Measurements from ENCODE around the gene GMIP. TPM values are rescaled to one million over a fixed set of nuclear protein-coding genes. Genes with fewer than 3 reads are reported as not detected.

GMIP gene
- total and polyA plus RNA-seq, 12 donors = 1.4 to 11.8 (median 2.4) TPM

- Histone ChIP-seq H3K4me3 (no peak overlapping the region), H3K4me1 (peaks cover 5 to 28% (median 20%) of the 10 kb centered on the region in 9 donors), H3K9me3 (no peaks in the 10 kb centered on the region), H3K36me3 (peaks cover 0 to 46% (median 19%) of the 10 kb centered on the region in 9 donors), H3K27ac (peak overlapping the region in 1 of 10 donors; percentile 93), H3K27me3 (no peaks in the 10 kb centered on the region)
- intact Hi-C loops (cut with DNase I) = loop anchor here in 2 of 10 donors (5.0 to 10.0 kb wide), 4 partner anchors 71 to 244 kb away; partner anchors contain the start of genes ZNF14 (in 1 of the 2), ZNF506 (in 1 of the 2) and ZNF93 (in 1 of the 2)
- WGBS, 2 donors = 83 to 87% methylated on average over 10 of the region's 10 CpGs
- ATAC-seq (no peak), DNase-seq (no peak)
- no peak for TF ChIP-seq CTCF (IDR thresholded peaks at IDR 0.05)
These were observed 17.8 kb upstream of the GMIP start for GRCh38 chr19:19661141-19661674.

- no peak overlapping the region for H3K4me3 ChIP-seq
- H3K4me1 ChIP-seq = peaks cover 5 to 28% (median 20%) of the 10 kb centered on the region in 9 donors
- DNase-seq (no peak), ATAC-seq (no peak)
- H3K27ac ChIP-seq = no peak overlapping the region
- peaks cover 4 to 60% (median 33%) of the 10 kb centered on the region in 9 donors for H3K36me3 ChIP-seq
- intact Hi-C loops (cut with DNase I) = loop anchor here in 2 of 10 donors (5.0 to 10.0 kb wide), 4 partner anchors 73 to 245 kb away; partner anchors contain the start of genes ZNF14 (in 1 of the 2), ZNF506 (in 1 of the 2) and ZNF93 (in 1 of the 2)
- H3K9me3 ChIP-seq = no peaks in the 10 kb centered on the region
- WGBS, 2 donors = 84 to 85% methylated on average over 17 of the region's 17 CpGs
- no peaks in the 10 kb centered on the region for H3K27me3 ChIP-seq
- no peak for TF ChIP-seq CTCF (IDR thresholded peaks at IDR 0.05)
These were observed 16.3 kb upstream of the GMIP start for GRCh38 chr19:19659646-19660245.

GRCh38 chr19:19657397-19657783, 13.9 kb upstream of the GMIP start:
- DNase-seq = no peak
- TF ChIP-seq CTCF (IDR thresholded peaks at IDR 0.05) = no peak
- Histone ChIP-seq H3K4me1 (peaks cover 4 to 15% (median 10%) of the 10 kb centered on the region in 9 donors), H3K27me3 (no peaks in the 10 kb centered on the region), H3K9me3 (no peaks in the 10 kb centered on the region), H3K27ac (no peak overlapping the region), H3K4me3 (no peak overlapping the region), H3K36me3 (peaks cover 7 to 84% (median 56%) of the 10 kb centered on the region in 9 donors)
- 62 to 64% methylated on average over 10 of the region's 10 CpGs for WGBS, 2 donors
- intact Hi-C loops (cut with DNase I) = no loop called here
- no peak for ATAC-seq

GRCh38 chr19:19656451-19657396, 13.3 kb upstream of the GMIP start:
- no peak for TF ChIP-seq CTCF (IDR thresholded peaks at IDR 0.05)
- H3K36me3 ChIP-seq = peaks cover 7 to 91% (median 61%) of the 10 kb centered on the region in 9 donors
- no peaks in the 10 kb centered on the region for H3K9me3 ChIP-seq
- H3K27ac ChIP-seq = no peak overlapping the region
- no peak for ATAC-seq
- 92 to 93% methylated on average over 33 of the region's 33 CpGs for WGBS, 2 donors
- peaks cover 0 to 8% (median 5%) of the 10 kb centered on the region in 9 donors for H3K4me1 ChIP-seq
- no peak for DNase-seq
- intact Hi-C loops (cut with DNase I) = no loop called here
- no peak overlapping the region for H3K4me3 ChIP-seq
- H3K27me3 ChIP-seq = no peaks in the 10 kb centered on the region
